HG03060 (cell line): ENCODE data around the gene AFP.
"Not testable (repeated sequence)": the region's sequence is repeated elsewhere in the genome, so short reads cannot be mapped to it uniquely, and the experiment has no call there.

ENCODE experiments used
- ATAC-seq: cut with Tn5 transposase; IDR thresholded peaks from one replicate; pipeline ENCODE4 v1.9.1; 2021; ENCODE audit warnings: low read depth, moderate number of reproducible peaks; ENCODE audit not compliant: unreplicated experiment

AFP gene

DNA sequence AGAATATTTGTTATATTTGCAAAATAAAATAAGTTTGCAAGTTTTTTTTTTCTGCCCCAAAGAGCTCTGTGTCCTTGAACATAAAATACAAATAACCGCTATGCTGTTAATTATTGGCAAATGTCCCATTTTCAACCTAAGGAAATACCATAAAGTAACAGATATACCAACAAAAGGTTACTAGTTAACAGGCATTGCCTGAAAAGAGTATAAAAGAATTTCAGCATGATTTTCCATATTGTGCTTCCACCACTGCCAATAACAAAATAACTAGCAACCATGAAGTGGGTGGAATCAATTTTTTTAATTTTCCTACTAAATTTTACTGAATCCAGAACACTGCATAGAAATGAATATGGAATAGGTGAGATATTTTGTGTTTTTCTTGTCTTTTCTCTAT, at the start of gene AFP:
Gene AFP (plus strand): TSS at position 238 of the 400 bp plus-strand sequence. CDS start 42 bp downstream, at position 280.
- no peak for ATAC-seq

DNA sequence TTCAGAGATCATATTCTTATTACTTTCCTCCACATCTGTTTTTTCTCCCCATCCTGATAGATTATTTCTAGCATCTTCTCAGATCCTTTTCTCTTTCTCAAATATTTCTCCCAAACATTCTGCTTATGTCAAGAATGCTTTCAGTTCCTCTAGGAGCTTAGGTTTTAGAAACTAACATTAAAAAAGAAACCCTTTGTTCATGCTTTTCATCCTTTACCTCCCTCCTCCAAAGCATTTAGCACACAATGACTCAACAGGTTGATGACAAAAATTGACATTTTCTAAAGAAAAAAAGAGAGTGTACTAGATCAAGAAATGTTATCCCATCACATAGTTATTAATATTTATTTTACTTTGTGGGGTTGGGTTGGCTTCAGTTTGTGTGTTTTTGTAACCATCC, 48.5 kb upstream of the AFP start:
- no peak for ATAC-seq

DNA sequence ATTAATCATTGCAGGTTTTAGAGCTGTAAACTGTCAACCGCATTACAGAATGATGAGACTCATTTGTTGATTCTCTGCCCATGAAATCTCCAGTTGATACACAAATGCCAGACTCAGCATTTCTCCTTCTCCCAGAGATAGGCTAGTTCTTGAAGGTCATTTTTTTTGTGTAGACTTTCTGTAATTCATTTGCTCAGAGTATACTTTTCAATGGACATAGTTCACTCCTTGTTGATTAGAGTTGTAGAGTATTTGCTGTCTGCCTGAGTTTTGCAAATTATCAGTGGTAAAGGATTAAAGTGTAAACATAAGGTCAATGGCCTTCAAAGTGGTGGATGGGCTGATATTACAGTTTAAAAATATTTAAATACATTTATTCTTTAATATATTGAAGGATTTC, 47.1 kb upstream of the AFP start:
- ATAC-seq, result no peak

GRCh38 chr4:73389663-73390062, 46.4 kb upstream of the AFP start:
- not testable (repeated sequence) for ATAC-seq

GRCh38 chr4:73391774-73392173, 44.2 kb upstream of the AFP start:
- ATAC-seq, result no peak

DNA sequence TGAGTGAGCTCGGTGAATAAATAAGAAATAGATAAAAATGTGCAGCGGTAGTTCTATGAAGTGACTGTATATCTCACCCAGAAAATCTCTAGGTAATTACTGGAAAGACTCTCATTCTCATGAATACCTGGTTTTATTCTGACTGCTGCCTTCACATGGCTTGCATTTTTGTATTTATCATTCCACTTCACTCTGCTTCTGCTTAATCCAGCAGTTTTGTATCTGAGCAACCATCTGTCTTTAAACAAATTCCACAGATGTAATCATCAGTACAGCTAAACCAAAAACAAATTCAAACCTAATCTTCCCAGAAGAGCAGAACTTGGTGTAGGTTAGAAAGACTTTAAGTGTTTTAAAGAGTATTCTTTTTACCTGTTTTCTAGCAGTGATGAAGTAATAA, 43.1 kb upstream of the AFP start:
- no peak for ATAC-seq

GRCh38 chr4:73396304-73396703, 39.7 kb upstream of the AFP start:
- no peak for ATAC-seq

DNA sequence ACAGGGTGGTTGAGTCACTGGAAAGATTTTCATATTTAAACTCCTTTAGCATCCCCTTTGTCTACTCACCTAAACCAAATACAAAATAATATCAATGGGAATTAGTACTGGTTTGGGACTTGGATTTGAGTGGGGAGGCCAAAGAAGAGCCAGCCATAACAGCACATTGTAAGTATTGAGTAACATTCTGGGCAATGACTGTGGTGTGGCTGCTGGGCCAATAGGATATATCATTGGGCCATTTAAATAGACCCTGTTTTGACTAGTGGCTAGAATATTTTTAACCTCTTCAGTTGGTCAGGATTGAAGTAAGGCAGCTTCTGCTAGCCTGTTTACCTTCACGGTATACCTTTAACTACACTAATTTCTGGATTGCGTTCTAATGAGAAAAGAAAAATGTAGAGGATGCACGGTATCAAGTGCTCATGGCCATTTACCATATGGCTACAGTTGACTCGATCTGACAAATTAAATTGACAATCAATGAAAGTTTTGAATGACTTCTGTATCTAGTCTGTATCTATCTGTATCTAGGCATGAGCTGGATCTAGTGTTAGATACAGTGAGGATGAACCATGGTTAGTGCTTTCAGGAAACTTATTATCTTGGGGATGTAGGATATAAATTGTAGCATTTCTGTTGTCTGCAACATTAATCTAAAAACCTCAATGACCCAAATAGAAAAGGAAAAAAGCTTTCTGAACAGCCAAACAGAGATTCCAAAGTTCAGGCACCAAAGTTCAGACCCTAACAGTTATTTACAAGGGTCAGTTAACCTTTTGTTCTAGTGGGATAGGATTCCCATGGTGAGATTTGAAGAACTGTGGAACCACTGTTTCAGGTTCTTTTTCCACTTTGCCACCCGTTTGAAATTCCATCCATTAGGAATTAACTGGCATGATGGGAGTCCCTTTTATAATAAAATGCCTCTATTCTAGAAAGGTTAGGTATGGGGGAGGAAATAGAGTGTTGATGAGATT, 38.7 kb upstream of the AFP start:
- ATAC-seq, result no peak

DNA sequence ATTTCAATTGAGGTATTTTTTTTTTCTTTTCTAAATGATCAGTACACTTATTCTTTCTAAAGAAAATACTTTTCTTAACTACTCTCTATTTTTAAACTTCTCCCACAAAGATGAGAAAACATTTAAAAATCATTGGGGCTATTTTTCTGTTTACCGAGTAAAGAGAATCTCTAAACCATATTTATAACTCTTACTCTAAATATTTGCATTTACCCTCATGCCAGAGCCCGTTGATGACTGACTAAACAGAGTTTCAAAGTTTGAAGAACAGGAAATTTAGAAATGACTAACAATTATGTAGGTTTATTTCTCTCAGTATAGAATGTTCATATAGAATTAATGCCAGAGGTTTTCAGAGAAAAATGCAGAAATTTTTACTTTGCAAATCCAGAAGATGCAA, 34.6 kb upstream of the AFP start:
- no peak for ATAC-seq

GRCh38 chr4:73404042-73404441, 32.0 kb upstream of the AFP start, which contains the start of gene ALB:
ALB (plus strand) TSS chr4:73404287; CDS start chr4:73404328, 41 bp downstream.
- ATAC-seq, result no peak

DNA sequence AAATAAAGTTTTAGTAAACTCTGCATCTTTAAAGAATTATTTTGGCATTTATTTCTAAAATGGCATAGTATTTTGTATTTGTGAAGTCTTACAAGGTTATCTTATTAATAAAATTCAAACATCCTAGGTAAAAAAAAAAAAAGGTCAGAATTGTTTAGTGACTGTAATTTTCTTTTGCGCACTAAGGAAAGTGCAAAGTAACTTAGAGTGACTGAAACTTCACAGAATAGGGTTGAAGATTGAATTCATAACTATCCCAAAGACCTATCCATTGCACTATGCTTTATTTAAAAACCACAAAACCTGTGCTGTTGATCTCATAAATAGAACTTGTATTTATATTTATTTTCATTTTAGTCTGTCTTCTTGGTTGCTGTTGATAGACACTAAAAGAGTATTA, 31.6 kb upstream of the AFP start:
- no peak for ATAC-seq

DNA sequence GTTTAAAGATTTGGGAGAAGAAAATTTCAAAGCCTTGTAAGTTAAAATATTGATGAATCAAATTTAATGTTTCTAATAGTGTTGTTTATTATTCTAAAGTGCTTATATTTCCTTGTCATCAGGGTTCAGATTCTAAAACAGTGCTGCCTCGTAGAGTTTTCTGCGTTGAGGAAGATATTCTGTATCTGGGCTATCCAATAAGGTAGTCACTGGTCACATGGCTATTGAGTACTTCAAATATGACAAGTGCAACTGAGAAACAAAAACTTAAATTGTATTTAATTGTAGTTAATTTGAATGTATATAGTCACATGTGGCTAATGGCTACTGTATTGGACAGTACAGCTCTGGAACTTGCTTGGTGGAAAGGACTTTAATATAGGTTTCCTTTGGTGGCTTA, 30.9 kb upstream of the AFP start:
- no peak for ATAC-seq

GRCh38 chr4:73406548-73406875, 29.5 kb upstream of the AFP start:
- ATAC-seq, result no peak

- no peak for ATAC-seq
These were observed 28.8 kb upstream of the AFP start for GRCh38 chr4:73407227-73407673.

- no peak for ATAC-seq
These were observed 27.7 kb upstream of the AFP start for GRCh38 chr4:73408181-73408867.

DNA sequence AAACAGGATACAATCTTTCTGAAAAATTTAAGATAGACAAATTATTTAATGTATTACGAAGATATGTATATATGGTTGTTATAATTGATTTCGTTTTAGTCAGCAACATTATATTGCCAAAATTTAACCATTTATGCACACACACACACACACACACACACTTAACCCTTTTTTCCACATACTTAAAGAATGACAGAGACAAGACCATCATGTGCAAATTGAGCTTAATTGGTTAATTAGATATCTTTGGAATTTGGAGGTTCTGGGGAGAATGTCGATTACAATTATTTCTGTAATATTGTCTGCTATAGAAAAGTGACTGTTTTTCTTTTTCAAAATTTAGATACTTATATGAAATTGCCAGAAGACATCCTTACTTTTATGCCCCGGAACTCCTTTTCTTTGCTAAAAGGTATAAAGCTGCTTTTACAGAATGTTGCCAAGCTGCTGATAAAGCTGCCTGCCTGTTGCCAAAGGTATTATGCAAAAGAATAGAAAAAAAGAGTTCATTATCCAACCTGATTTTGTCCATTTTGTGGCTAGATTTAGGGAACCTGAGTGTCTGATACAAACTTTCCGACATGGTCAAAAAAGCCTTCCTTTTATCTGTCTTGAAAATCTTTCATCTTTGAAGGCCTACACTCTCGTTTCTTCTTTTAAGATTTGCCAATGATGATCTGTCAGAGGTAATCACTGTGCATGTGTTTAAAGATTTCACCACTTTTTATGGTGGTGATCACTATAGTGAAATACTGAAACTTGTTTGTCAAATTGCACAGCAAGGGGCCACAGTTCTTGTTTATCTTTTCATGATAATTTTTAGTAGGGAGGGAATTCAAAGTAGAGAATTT, 26.8 kb upstream of the AFP start:
- no peak for ATAC-seq

DNA sequence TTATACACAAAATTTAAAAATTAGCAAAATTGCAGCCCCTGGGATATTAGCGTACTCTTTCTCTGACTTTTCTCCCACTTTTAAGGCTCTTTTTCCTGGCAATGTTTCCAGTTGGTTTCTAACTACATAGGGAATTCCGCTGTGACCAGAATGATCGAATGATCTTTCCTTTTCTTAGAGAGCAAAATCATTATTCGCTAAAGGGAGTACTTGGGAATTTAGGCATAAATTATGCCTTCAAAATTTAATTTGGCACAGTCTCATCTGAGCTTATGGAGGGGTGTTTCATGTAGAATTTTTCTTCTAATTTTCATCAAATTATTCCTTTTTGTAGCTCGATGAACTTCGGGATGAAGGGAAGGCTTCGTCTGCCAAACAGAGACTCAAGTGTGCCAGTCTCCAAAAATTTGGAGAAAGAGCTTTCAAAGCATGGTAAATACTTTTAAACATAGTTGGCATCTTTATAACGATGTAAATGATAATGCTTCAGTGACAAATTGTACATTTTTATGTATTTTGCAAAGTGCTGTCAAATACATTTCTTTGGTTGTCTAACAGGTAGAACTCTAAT, 26.0 kb upstream of the AFP start:
- no peak for ATAC-seq

DNA sequence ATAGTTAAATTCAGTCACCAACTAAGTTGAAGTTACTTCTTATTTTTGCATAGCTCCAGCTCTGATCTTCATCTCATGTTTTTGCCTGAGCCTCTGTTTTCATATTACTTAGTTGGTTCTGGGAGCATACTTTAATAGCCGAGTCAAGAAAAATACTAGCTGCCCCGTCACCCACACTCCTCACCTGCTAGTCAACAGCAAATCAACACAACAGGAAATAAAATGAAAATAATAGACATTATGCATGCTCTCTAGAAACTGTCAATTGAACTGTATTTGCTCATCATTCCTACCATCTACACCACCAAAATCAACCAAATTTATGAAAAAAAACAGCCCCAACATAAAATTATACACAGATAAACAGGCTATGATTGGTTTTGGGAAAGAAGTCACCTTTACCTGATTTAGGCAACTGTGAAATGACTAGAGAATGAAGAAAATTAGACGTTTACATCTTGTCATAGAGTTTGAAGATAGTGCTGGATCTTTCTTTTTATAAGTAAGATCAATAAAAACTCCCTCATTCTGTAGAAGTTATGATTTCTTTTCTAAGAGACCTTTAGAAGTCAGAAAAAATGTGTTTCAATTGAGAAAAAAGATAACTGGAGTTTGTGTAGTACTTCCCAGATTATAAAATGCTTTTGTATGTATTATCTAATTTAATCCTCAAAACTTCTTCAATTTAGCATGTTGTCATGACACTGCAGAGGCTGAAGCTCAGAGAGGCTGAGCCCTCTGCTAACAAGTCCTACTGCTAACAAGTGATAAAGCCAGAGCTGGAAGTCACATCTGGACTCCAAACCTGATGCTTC, 24.9 kb upstream of the AFP start:
- ATAC-seq, result no peak

- no peak for ATAC-seq
These were observed 24.1 kb upstream of the AFP start for GRCh38 chr4:73411731-73412414.
